Neuronal stem cell (in vitro differentiated cells): ENCODE results near the gene TBC1D14.
A peak's percentile ranks its signal among the peaks of the same experiment; 100 is the strongest.

ENCODE experiments used
- DNase-seq: peaks from one replicate; pipeline ENCODE4 v3.0.0-alpha.2; 2013; ENCODE audit warnings: low spot score
- H2AFZ ChIP-seq: one replicate; pipeline ENCODE4 v1.6.1; 2013; ENCODE audit warnings: mild to moderate bottlenecking, low read length, inconsistent platforms
- H2AK5ac ChIP-seq: 2 replicates; pipeline ENCODE4 v1.6.1; 2013; ENCODE audit warnings: low read depth, mild to moderate bottlenecking, inconsistent platforms, low read length, moderate library complexity, mixed read lengths
- H2BK120ac ChIP-seq: 2 replicates; pipeline ENCODE4 v1.6.1; 2013; ENCODE audit warnings: low read depth, mild to moderate bottlenecking, inconsistent platforms, low read length, moderate library complexity, mixed read lengths
- H2BK12ac ChIP-seq: one replicate; pipeline ENCODE4 v1.6.1; 2013; ENCODE audit warnings: low read length, inconsistent platforms
- H2BK15ac ChIP-seq: 2 replicates; pipeline ENCODE4 v1.6.1; 2013; ENCODE audit warnings: mild to moderate bottlenecking, low read length, inconsistent platforms, mixed read lengths
- H2BK5ac ChIP-seq: one replicate; pipeline ENCODE4 v1.6.1; 2013; ENCODE audit warnings: inconsistent platforms, mild to moderate bottlenecking, low read length, moderate library complexity
- H3K14ac ChIP-seq: one replicate; pipeline ENCODE4 v1.6.1; 2013; ENCODE audit warnings: low read length, inconsistent platforms
- H3K18ac ChIP-seq: 2 replicates; pipeline ENCODE4 v1.6.1; 2013; ENCODE audit warnings: low read length, inconsistent platforms
- H3K23ac ChIP-seq: 2 replicates; pipeline ENCODE4 v1.6.1; 2013; ENCODE audit warnings: low read depth, mild to moderate bottlenecking, mixed read lengths, low read length, inconsistent platforms; ENCODE audit not compliant: poor library complexity
- H3K27ac ChIP-seq: replicated peaks from 3 replicates; pipeline ENCODE4 v1.5.1; 2013; ENCODE audit warnings: low read length, inconsistent platforms
- H3K27me3 ChIP-seq, 3 experiments: 2 replicates each; pipeline ENCODE4 v1.6.1; 2013; ENCODE audit warnings: low read length in 3 of 3, mild to moderate bottlenecking in 2 of 3, inconsistent platforms in 1 of 3, low read depth in 1 of 3, mixed read lengths in 1 of 3, moderate library complexity in 1 of 3; ENCODE audit not compliant: control insufficient read depth in 3 of 3, insufficient read depth in 3 of 3
- H3K36me3 ChIP-seq, 2 donors: replicated peaks in 1 of 2; 2 replicates each; pipeline ENCODE4 v1.6.1; 2013; ENCODE audit warnings: low read length in 2 of 2; ENCODE audit not compliant: control insufficient read depth in 2 of 2, insufficient read depth in 2 of 2
- H3K4ac ChIP-seq: 2 replicates; pipeline ENCODE4 v1.6.1; 2013; ENCODE audit warnings: inconsistent platforms, mild to moderate bottlenecking, low read length, moderate library complexity
- H3K4me1 ChIP-seq, 2 donors: 1 replicate in 1 of 2; 2 replicates in 1 of 2; pipeline ENCODE4 v1.6.1; 2013; ENCODE audit warnings: low read length in 2 of 2, low read depth in 1 of 2; ENCODE audit not compliant: control insufficient read depth in 2 of 2, insufficient read depth in 1 of 2
- H3K4me2 ChIP-seq: one replicate; pipeline ENCODE4 v1.6.1; 2013; ENCODE audit warnings: mild to moderate bottlenecking, low read length, inconsistent platforms; ENCODE audit not compliant: insufficient read depth, poor library complexity, severe bottlenecking
- H3K4me3 ChIP-seq, 2 donors: 2 replicates each; pipeline ENCODE4 v1.5.1; 2013; ENCODE audit warnings: low read length in 2 of 2, mild to moderate bottlenecking in 2 of 2, inconsistent platforms in 1 of 2, moderate library complexity in 1 of 2
- H3K79me1 ChIP-seq: one replicate; pipeline ENCODE4 v1.6.1; 2013; ENCODE audit warnings: low read depth, mild to moderate bottlenecking, inconsistent platforms, low read length, moderate library complexity
- H3K9ac ChIP-seq: one replicate; pipeline ENCODE4 v1.6.1; 2013; ENCODE audit warnings: mild to moderate bottlenecking, low read depth, low read length, inconsistent platforms; ENCODE audit not compliant: poor library complexity
- H3K9me3 ChIP-seq, 2 donors: replicated peaks in 1 of 2; 2 replicates each; pipeline versions ENCODE3 to v1.6.1; 2013; ENCODE audit warnings: low read length in 2 of 2, mild to moderate bottlenecking in 2 of 2, inconsistent platforms in 1 of 2, low read depth in 1 of 2, mixed read lengths in 1 of 2, moderate library complexity in 1 of 2; ENCODE audit not compliant: control insufficient read depth in 2 of 2, insufficient read depth in 1 of 2
- H4K8ac ChIP-seq: one replicate; pipeline ENCODE4 v1.6.1; 2013; ENCODE audit warnings: low read depth, mild to moderate bottlenecking, inconsistent platforms, low read length, moderate library complexity
- H4K91ac ChIP-seq: one replicate; pipeline ENCODE4 v1.6.1; 2013; ENCODE audit warnings: low read length, low read depth, mild to moderate bottlenecking, inconsistent platforms; ENCODE audit not compliant: poor library complexity
- WGBS, 2 donors: extraction: QIAGEN DNeasy Blood & Tissue Kit; methylation state at CpG; one replicate each; pipeline ENCODE4 v1.1.7; 2013; ENCODE audit warnings: missing lambda C conversion rate in 2 of 2, mixed read lengths in 1 of 2; ENCODE audit not compliant: insufficient read length in 2 of 2, insufficient replicate concordance in 1 of 2; ENCODE audit errors: extremely low coverage in 2 of 2; 5-methylcytosine and 5-hydroxymethylcytosine counted together

Gene TBC1D14

GRCh38 chr4:7073526-7074390 is 164.1 kb downstream of the TBC1D14 start:
- Histone ChIP-seq H3K23ac (no peak overlapping the region), H3K27me3 (peaks cover 0 to 20% (median 8%) of the 10 kb centered on the region in 3 experiments), H2AFZ (no peak overlapping the region), H2BK5ac (no peak overlapping the region), H2AK5ac (peak overlapping the region; percentile 25), H3K14ac (no peak overlapping the region), H3K4ac (no peak overlapping the region), H3K36me3 (no peaks in the 10 kb centered on the region), H4K8ac (peak overlapping the region; percentile 43), H3K9ac (no peak overlapping the region), H2BK120ac (no peak overlapping the region), H4K91ac (no peak overlapping the region), H3K4me2 (no peak overlapping the region), H3K9me3 (no peaks in the 10 kb centered on the region), H2BK15ac (peak overlapping the region; percentile 62), H3K18ac (no peak overlapping the region), H2BK12ac (no peak overlapping the region), H3K4me3 (no peak overlapping the region), H3K27ac (no peak overlapping the region), H3K79me1 (no peaks in the 10 kb centered on the region), H3K4me1 (peaks cover 0 to 4% of the 10 kb centered on the region in 2 donors)
- WGBS, 2 donors = no CpG with 5 or more reads among the region's 18 CpGs
- DNase-seq = peak; percentile 69

- no peak for DNase-seq
- no peak overlapping the region for H3K23ac ChIP-seq
- no CpG with 5 or more reads among the region's 9 CpGs for WGBS, 2 donors
Observed at GRCh38 chr4:7074426-7074825, 164.8 kb downstream of the TBC1D14 start.

GRCh38 chr4:7075962-7076695 is 166.5 kb downstream of the TBC1D14 start:
- Histone ChIP-seq H3K4me3 (peak overlapping the region in 1 of 2 donors; percentile 17), H3K27ac (no peak overlapping the region), H2BK15ac (no peak overlapping the region), H3K9me3 (no peaks in the 10 kb centered on the region), H3K4me2 (no peak overlapping the region), H2AFZ (no peak overlapping the region), H4K8ac (peak overlapping the region; percentile 78), H3K27me3 (peaks cover 0 to 14% (median 3%) of the 10 kb centered on the region in 3 experiments), H3K4ac (peak overlapping the region; percentile 89), H2AK5ac (peak overlapping the region; percentile 90), H2BK12ac (peak overlapping the region; percentile 58), H2BK120ac (peak overlapping the region; percentile 66), H3K36me3 (no peaks in the 10 kb centered on the region), H3K18ac (peak overlapping the region; percentile 53), H3K9ac (no peak overlapping the region), H4K91ac (no peak overlapping the region), H3K4me1 (no peaks in the 10 kb centered on the region), H3K23ac (peak overlapping the region; percentile 63), H3K14ac (peak overlapping the region; percentile 86), H3K79me1 (no peaks in the 10 kb centered on the region), H2BK5ac (peak overlapping the region; percentile 58)
- DNase-seq = no peak
- WGBS, 2 donors = no CpG with 5 or more reads among the region's 25 CpGs

More at GRCh38 chr4:7074426-7074825, 164.8 kb downstream of the TBC1D14 start:
- no peak overlapping the region for H3K18ac ChIP-seq
- no peak overlapping the region for H3K27ac ChIP-seq
- H2AK5ac ChIP-seq = peak overlapping the region; percentile 25
- H3K9me3 ChIP-seq = no peaks in the 10 kb centered on the region
- no peak overlapping the region for H2BK120ac ChIP-seq
- no peaks in the 10 kb centered on the region for H3K79me1 ChIP-seq
- H3K14ac ChIP-seq = no peak overlapping the region
- no peak overlapping the region for H3K4me2 ChIP-seq
- no peak overlapping the region for H3K4ac ChIP-seq
- no peaks in the 10 kb centered on the region for H3K4me1 ChIP-seq
- H4K8ac ChIP-seq = peak overlapping the region; percentile 54
- no peak overlapping the region for H3K9ac ChIP-seq
- H2BK5ac ChIP-seq = no peak overlapping the region
- H3K36me3 ChIP-seq = no peaks in the 10 kb centered on the region
- no peak overlapping the region for H3K4me3 ChIP-seq
- H4K91ac ChIP-seq = no peak overlapping the region
- no peak overlapping the region for H2AFZ ChIP-seq
- H2BK12ac ChIP-seq = peak overlapping the region; percentile 14
- peaks cover 0 to 17% (median 3%) of the 10 kb centered on the region in 3 experiments for H3K27me3 ChIP-seq
- H2BK15ac ChIP-seq = no peak overlapping the region

- Histone ChIP-seq H3K14ac (peak overlapping the region; percentile 31), H4K8ac (no peak overlapping the region), H2BK120ac (peak overlapping the region; percentile 66), H3K79me1 (no peaks in the 10 kb centered on the region), H3K9me3 (no peaks in the 10 kb centered on the region), H3K18ac (no peak overlapping the region), H3K23ac (peak overlapping the region; percentile 63), H3K4me3 (no peak overlapping the region), H3K4ac (no peak overlapping the region), H3K4me1 (no peaks in the 10 kb centered on the region), H3K4me2 (no peak overlapping the region), H3K9ac (no peak overlapping the region), H2BK12ac (no peak overlapping the region), H3K36me3 (no peaks in the 10 kb centered on the region), H2AK5ac (peak overlapping the region; percentile 90), H2AFZ (no peak overlapping the region), H2BK5ac (no peak overlapping the region), H3K27ac (no peak overlapping the region), H2BK15ac (no peak overlapping the region), H4K91ac (no peak overlapping the region), H3K27me3 (peaks cover 0 to 11% (median 1%) of the 10 kb centered on the region in 3 experiments)
- no CpG with 5 or more reads among the region's 6 CpGs for WGBS, 2 donors
- DNase-seq = no peak
Observed at GRCh38 chr4:7076696-7077082, 167.1 kb downstream of the TBC1D14 start.
